A549 (cell line): ENCODE results near the gene NFIX.

Experiments
- JUNB ChIP-seq: fragments of >200 bp; sonication (Bioruptor Twin); formaldehyde crosslinking; IDR thresholded peaks from 2 replicates; pipeline ENCODE4 v1.6.1; 2016
- TF ChIP-seq, protein P1 (sequence below): fragments of >200 bp; sonication (Bioruptor Twin); formaldehyde crosslinking; IDR thresholded peaks from 3 replicates; pipeline ENCODE4 v1.5.1; 2016

DNA sequence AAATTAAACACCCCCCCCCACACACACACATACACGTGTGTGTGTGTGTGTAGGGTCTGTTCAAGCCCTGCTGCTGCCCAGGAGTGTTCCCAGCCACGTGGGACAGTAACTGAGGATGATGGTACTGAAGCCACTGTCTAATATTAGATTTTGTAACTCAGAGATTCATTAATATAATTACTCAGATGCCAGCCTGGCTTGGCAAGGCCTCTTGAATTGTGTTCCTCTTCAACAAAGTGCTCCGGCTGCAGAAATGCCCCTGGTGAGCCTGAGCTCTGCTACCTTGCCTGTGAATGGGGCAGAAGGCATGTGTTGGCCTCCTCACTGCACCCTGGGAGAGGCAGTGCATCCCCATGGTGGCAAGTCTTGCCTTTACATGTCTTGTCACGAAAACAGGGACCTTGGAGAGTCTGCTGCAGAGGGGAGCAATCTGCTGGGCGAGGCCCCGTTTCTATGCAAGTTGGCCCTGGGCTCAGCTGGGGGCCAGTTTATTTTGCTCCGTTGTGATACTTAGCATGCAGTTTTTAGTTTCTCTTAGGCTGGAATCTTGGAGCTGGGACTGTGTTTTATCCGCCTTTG, 44.0 kb downstream of the NFIX start:
- TF ChIP-seq, protein P1, sequence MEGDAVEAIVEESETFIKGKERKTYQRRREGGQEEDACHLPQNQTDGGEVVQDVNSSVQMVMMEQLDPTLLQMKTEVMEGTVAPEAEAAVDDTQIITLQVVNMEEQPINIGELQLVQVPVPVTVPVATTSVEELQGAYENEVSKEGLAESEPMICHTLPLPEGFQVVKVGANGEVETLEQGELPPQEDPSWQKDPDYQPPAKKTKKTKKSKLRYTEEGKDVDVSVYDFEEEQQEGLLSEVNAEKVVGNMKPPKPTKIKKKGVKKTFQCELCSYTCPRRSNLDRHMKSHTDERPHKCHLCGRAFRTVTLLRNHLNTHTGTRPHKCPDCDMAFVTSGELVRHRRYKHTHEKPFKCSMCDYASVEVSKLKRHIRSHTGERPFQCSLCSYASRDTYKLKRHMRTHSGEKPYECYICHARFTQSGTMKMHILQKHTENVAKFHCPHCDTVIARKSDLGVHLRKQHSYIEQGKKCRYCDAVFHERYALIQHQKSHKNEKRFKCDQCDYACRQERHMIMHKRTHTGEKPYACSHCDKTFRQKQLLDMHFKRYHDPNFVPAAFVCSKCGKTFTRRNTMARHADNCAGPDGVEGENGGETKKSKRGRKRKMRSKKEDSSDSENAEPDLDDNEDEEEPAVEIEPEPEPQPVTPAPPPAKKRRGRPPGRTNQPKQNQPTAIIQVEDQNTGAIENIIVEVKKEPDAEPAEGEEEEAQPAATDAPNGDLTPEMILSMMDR: no peak
- no peak for TF ChIP-seq JUNB
